Measurements from ENCODE around the gene CTDNEP1. TPM values are rescaled to one million over a fixed set of nuclear protein-coding genes. Genes with fewer than 3 reads are reported as not detected.

The CTDNEP1 gene
- total RNA-seq, 1 donor, result 31.8 TPM

DNA sequence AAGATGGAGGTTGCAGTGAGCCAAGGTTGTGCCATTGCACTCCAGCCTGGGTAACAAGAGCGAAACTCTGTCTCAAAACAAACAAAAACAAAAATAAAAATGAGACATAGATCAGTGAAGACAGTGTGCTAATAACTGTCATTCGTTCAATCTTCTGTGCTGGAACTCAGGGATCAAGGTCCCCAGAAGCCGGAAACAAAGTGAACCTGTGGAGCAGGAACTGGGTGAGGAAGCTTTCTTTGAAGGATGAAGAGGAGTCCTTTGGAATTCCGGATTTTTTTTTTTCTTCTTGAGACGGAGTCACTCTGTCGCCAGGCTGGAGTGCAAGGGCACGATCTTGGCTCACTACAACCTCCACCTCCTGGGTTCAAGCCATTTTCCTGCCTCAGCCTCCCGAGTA lies 27.9 kb upstream of the CTDNEP1 start:
- H3K27ac ChIP-seq (ENCODE audit: low read depth, low read length), result no peak overlapping the region
- peaks cover 9% of the 10 kb centered on the region for H3K4me1 ChIP-seq (ENCODE audit: insufficient read depth, low read length)
- no peaks in the 10 kb centered on the region for H3K79me2 ChIP-seq (ENCODE audit: insufficient read depth, low read length)
- H3K36me3 ChIP-seq (ENCODE audit: insufficient read depth, low read length), result no peaks in the 10 kb centered on the region
- no peaks in the 10 kb centered on the region for H3K9me3 ChIP-seq (ENCODE audit: low read depth, low read length)
- no peak for DNase-seq (ENCODE audit: insufficient read length, low spot score, missing footprints)
- no peak overlapping the region for H3K4me2 ChIP-seq (ENCODE audit: insufficient read depth, low read length)
- H2AFZ ChIP-seq (ENCODE audit: low read length), result no peak overlapping the region
- no peaks in the 10 kb centered on the region for H4K20me1 ChIP-seq (ENCODE audit: insufficient read depth, low read length)
- no peak overlapping the region for H3K4me3 ChIP-seq (ENCODE audit: insufficient read depth, low read length)
- TF ChIP-seq, protein P1, sequence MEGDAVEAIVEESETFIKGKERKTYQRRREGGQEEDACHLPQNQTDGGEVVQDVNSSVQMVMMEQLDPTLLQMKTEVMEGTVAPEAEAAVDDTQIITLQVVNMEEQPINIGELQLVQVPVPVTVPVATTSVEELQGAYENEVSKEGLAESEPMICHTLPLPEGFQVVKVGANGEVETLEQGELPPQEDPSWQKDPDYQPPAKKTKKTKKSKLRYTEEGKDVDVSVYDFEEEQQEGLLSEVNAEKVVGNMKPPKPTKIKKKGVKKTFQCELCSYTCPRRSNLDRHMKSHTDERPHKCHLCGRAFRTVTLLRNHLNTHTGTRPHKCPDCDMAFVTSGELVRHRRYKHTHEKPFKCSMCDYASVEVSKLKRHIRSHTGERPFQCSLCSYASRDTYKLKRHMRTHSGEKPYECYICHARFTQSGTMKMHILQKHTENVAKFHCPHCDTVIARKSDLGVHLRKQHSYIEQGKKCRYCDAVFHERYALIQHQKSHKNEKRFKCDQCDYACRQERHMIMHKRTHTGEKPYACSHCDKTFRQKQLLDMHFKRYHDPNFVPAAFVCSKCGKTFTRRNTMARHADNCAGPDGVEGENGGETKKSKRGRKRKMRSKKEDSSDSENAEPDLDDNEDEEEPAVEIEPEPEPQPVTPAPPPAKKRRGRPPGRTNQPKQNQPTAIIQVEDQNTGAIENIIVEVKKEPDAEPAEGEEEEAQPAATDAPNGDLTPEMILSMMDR (IDR thresholded peaks at IDR 0.05; ENCODE audit: extremely low read depth, low read depth, low read length), result no peak
- peaks cover 30% of the 10 kb centered on the region for H3K27me3 ChIP-seq (ENCODE audit: insufficient read depth, low read length)

DNA sequence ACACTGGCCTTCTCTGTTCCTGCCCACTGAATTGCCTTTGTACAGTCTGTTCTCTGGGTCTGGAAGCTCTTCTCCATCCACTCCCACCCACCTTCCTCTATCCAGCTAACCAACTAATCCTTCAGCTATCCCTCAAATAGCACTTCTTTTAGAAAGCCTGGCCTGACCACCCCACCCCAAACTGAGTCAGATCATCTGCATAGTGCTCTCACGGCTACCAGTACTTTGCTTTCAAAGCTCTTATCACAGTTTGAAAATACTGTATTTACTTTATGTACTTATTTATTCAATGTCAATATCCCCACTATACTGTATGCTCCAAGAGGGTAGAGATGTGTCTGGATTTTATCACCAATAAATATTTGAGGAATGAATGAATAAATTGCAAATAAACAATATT lies 15.2 kb upstream of the CTDNEP1 start:
- TF ChIP-seq, protein P1 (IDR thresholded peaks at IDR 0.05; ENCODE audit: extremely low read depth, low read depth, low read length), result no peak
- Histone ChIP-seq H3K4me1 (ENCODE audit: insufficient read depth, low read length) (peaks cover 12% of the 10 kb centered on the region), H2AFZ (ENCODE audit: low read length) (no peak overlapping the region), H3K36me3 (ENCODE audit: insufficient read depth, low read length) (no peaks in the 10 kb centered on the region), H3K27me3 (ENCODE audit: insufficient read depth, low read length) (peaks cover 12% of the 10 kb centered on the region), H4K20me1 (ENCODE audit: insufficient read depth, low read length) (no peaks in the 10 kb centered on the region), H3K4me3 (ENCODE audit: insufficient read depth, low read length) (no peak overlapping the region), H3K79me2 (ENCODE audit: insufficient read depth, low read length) (no peaks in the 10 kb centered on the region), H3K27ac (ENCODE audit: low read depth, low read length) (no peak overlapping the region), H3K9me3 (ENCODE audit: low read depth, low read length) (no peaks in the 10 kb centered on the region), H3K4me2 (ENCODE audit: insufficient read depth, low read length) (no peak overlapping the region)
- no peak for DNase-seq (ENCODE audit: insufficient read length, low spot score, missing footprints)

DNA sequence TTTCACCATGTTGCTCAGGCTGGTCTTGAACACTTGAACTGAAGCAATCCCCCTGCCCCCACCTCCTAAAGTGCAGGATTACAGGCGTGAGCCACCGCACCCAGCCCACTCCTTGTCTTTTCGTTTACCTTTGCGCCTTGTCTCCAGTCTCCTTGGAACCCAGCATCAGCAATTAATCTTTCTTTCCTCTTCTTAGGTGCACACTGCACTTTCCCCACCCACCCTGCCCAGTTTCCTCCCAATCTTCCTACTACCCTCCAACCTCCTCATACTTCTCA lies 12.2 kb upstream of the CTDNEP1 start:
- H2AFZ ChIP-seq (ENCODE audit: low read length), result peak overlapping the region; percentile 88
- no peaks in the 10 kb centered on the region for H3K79me2 ChIP-seq (ENCODE audit: insufficient read depth, low read length)
- H3K27me3 ChIP-seq (ENCODE audit: insufficient read depth, low read length), result peaks cover 15% of the 10 kb centered on the region
- H3K9me3 ChIP-seq (ENCODE audit: low read depth, low read length), result no peaks in the 10 kb centered on the region
- TF ChIP-seq, protein P1 (IDR thresholded peaks at IDR 0.05; ENCODE audit: extremely low read depth, low read depth, low read length), result no peak
- peaks cover 18% of the 10 kb centered on the region for H3K4me1 ChIP-seq (ENCODE audit: insufficient read depth, low read length)
- DNase-seq (ENCODE audit: insufficient read length, low spot score, missing footprints), result no peak
- no peaks in the 10 kb centered on the region for H4K20me1 ChIP-seq (ENCODE audit: insufficient read depth, low read length)
- H3K4me3 ChIP-seq (ENCODE audit: insufficient read depth, low read length), result no peak overlapping the region
- no peak overlapping the region for H3K27ac ChIP-seq (ENCODE audit: low read depth, low read length)
- no peak overlapping the region for H3K4me2 ChIP-seq (ENCODE audit: insufficient read depth, low read length)
- peaks cover 9% of the 10 kb centered on the region for H3K36me3 ChIP-seq (ENCODE audit: insufficient read depth, low read length)

DNA sequence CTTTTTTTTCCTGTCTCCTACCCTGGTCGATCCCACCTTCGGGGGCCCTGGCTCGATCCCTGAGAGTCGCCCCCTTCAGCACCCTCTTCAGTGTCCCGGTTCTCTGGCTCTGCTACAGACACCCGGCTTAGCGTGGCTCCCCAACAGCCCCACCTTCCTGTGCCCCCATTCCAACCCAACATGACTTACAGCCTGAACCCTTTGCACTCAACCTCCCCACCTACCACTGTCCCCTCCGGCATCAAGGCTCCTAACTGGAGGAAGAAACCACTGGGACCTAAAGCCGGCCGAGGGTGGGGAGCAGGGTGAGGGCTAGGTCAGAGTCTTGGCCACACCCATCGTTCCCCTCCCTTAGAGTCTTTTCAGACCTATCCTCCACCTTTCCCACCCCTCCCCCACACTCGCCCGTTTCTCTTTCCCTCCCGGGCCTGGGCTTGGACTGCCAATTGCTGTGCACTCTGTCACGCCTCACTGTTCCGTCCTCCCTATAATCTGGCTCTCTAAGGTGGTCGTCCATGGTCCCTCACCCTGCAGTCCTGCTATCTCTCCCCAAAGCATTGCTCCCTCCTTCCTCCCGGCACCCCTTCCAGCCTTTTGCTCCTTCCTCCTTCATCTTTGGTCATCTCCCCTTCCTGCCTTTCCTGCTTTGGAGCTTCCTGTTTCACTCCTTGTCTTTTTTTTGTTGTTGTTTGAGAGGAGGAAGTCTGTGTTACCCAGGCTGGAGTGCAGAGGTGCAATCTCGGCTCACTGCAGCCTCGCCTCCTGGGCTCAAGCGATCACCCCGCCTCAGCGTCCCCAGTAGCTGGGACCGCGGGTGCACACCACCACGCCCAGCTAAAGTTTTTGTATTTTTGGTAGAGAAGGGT lies 11.6 kb upstream of the CTDNEP1 start:
- H3K79me2 ChIP-seq (ENCODE audit: insufficient read depth, low read length), result no peaks in the 10 kb centered on the region
- H3K27me3 ChIP-seq (ENCODE audit: insufficient read depth, low read length), result peaks cover 15% of the 10 kb centered on the region
- DNase-seq (ENCODE audit: insufficient read length, low spot score, missing footprints), result peak; percentile 80
- TF ChIP-seq, protein P1 (IDR thresholded peaks at IDR 0.05; ENCODE audit: extremely low read depth, low read depth, low read length), result no peak
- no peaks in the 10 kb centered on the region for H4K20me1 ChIP-seq (ENCODE audit: insufficient read depth, low read length)
- no peak overlapping the region for H3K27ac ChIP-seq (ENCODE audit: low read depth, low read length)
- H3K36me3 ChIP-seq (ENCODE audit: insufficient read depth, low read length), result peaks cover 12% of the 10 kb centered on the region
- H3K4me1 ChIP-seq (ENCODE audit: insufficient read depth, low read length), result peaks cover 19% of the 10 kb centered on the region
- H3K9me3 ChIP-seq (ENCODE audit: low read depth, low read length), result no peaks in the 10 kb centered on the region
- H3K4me2 ChIP-seq (ENCODE audit: insufficient read depth, low read length), result peak overlapping the region; percentile 47
- peak overlapping the region; percentile 36 for H3K4me3 ChIP-seq (ENCODE audit: insufficient read depth, low read length)
- peak overlapping the region; percentile 88 for H2AFZ ChIP-seq (ENCODE audit: low read length)

Data from osteoblast (primary cell).